Measurements from ENCODE around the gene IKBKE. TPM values are rescaled to one million over a fixed set of nuclear protein-coding genes. Genes with fewer than 3 reads are reported as not detected.

IKBKE gene
- total and polyA plus RNA-seq, 10 of the 15 experiments (the other 5 are each of a cell fraction or from before 2014, with no cell fraction given), result 12.8 to 35.1 (median 23.1) TPM

GRCh38 chr1:206497363-206497762 is 27.1 kb downstream of the IKBKE start:
- Histone ChIP-seq H3K4me2 (ENCODE audit: control insufficient read depth, insufficient read depth) (peak overlapping the region; percentile 69), H3K9me3 (replicated peaks; ENCODE audit: control insufficient read depth, insufficient read depth, low read length) (no peaks in the 10 kb centered on the region), H3K9ac (ENCODE audit: control insufficient read depth, insufficient read depth, low read length) (0 out of 2 replicates have a peak overlapping the region, but pooled peaks have one; percentile 57), H3K27me3 (replicated peaks in 1 of 2; ENCODE audit: control insufficient read depth in 2 of 2, insufficient read depth in 2 of 2, low read length in 1 of 2) (no peaks in the 10 kb centered on the region), H3K4me3 (peak overlapping the region; percentile 3; the same call in 1 of the 2 replicates), H2AFZ (ENCODE audit: control insufficient read depth, low read depth, low read length) (no peak overlapping the region), H3K36me3 (ENCODE audit: control insufficient read depth in 2 of 2, insufficient read depth in 2 of 2, low read length in 1 of 2) (peaks cover 14 to 15% of the 10 kb centered on the region in 2 experiments), H4K20me1 (ENCODE audit: control insufficient read depth, insufficient read depth) (no peaks in the 10 kb centered on the region), H3K79me2 (ENCODE audit: control insufficient read depth, insufficient read depth, low read length) (no peaks in the 10 kb centered on the region), H3K4me1 (ENCODE audit: control insufficient read depth, insufficient read depth, low read length) (peaks cover 39% of the 10 kb centered on the region), H3K27ac (ENCODE audit: control insufficient read depth, insufficient read depth) (peak overlapping the region; percentile 90)
- ChIA-PET RAD21 (ENCODE audit: unreplicated experiment) (interaction anchor here (0.5 to 4.7 kb wide), 8 partner anchors 8 to 425 kb away, joined by 3 to 69 read pairs (median 7); partner anchors contain the start of genes IKBKE and RASSF5), CTCF (interaction anchor here (0.7 to 7.5 kb wide), 14 partner anchors 8 to 185 kb away, joined by 3 to 62 read pairs (median 8); partner anchors contain the start of genes DYRK3, IKBKE and RASSF5), POLR2A (interaction anchor here (0.6 to 4.0 kb wide), 7 partner anchors 8 to 215 kb away, joined by 6 to 60 read pairs (median 8); partner anchors contain the start of genes IKBKE and RASSF5), SMC1A (ENCODE audit: uncharacterized antibody, unreplicated experiment) (interaction anchor here (0.6 to 11.5 kb wide), 15 partner anchors 8 to 439 kb away, joined by 3 to 146 read pairs (median 6); partner anchors contain the start of genes IKBKE and RASSF5)
- 3% methylated on average over 3 of the region's 4 CpGs for WGBS (ENCODE audit: insufficient coverage, insufficient replicate concordance, low lambda C conversion rate, missing lambda C conversion rate)
- in situ Hi-C loops (cut with MboI) (no loop called here), intact Hi-C loops (cut with micrococcal nuclease; ENCODE audit: unreplicated experiment) (no loop called here)
- no peak for FAIRE-seq
- no TSS peak for BruUV-seq (replicated peaks)
- DNase-seq (ENCODE audit: low read depth, low spot score), result no peak
- ATAC-seq, result peak; percentile 72
- TF ChIP-seq EED (IDR thresholded peaks at IDR 0.05; ENCODE audit: low read depth), result peak; percentile 82
- TF ChIP-seq PAX5 (IDR thresholded peaks at IDR 0.05; ENCODE audit: borderline replicate concordance, low read depth, low read length), result peak; percentile 73; the same call in 1 of the 2 replicates
- TF ChIP-seq CEBPZ (IDR thresholded peaks at IDR 0.05; ENCODE audit: low read depth, low read length), result no peak
- TF ChIP-seq TCF3 (IDR thresholded peaks at IDR 0.05; ENCODE audit: borderline replicate concordance, insufficient read depth, low read depth, low read length), result no peak
- peak; percentile 51; the same call in 1 of the 2 replicates for TF ChIP-seq MTA3 (IDR thresholded peaks at IDR 0.05; ENCODE audit: borderline replicate concordance, low read length)
- peak; percentile 66; the same call in 1 of the 2 replicates for TF ChIP-seq DPF2 (IDR thresholded peaks at IDR 0.05)
- 0 out of 2 replicates have a peak, but pooled peaks have one; percentile 12 for TF ChIP-seq RUNX3 (IDR thresholded peaks at IDR 0.05; ENCODE audit: low read length)
- peak; percentile 28; the same call in 1 of the 2 replicates for TF ChIP-seq PKNOX1 (IDR thresholded peaks at IDR 0.05)
- TF ChIP-seq ZBTB40 (IDR thresholded peaks at IDR 0.05; ENCODE audit: borderline replicate concordance), result no peak
- no peak for TF ChIP-seq NR2C2 (IDR thresholded peaks at IDR 0.05; ENCODE audit: borderline replicate concordance, control insufficient read depth, insufficient read length, low read depth)
- peak; percentile 56; the same call in 1 of the 2 replicates for TF ChIP-seq NFIC (IDR thresholded peaks at IDR 0.05; ENCODE audit: low read depth, low read length)
- TF ChIP-seq IKZF2 (IDR thresholded peaks at IDR 0.05), result peak in 1 of 2 experiments; percentile 51; a peak in 1 of 4 replicates
- TF ChIP-seq ETV6 (conservative IDR thresholded peaks at IDR 0.05 in 1 of 2, IDR thresholded peaks at IDR 0.05 in 1 of 2; ENCODE audit: borderline replicate concordance in 1 of 2, low read depth in 1 of 2), result peak in 1 of 2 experiments; percentile 63; a peak in 1 of 4 replicates
- peak; percentile 61 for TF ChIP-seq IKZF1 (conservative IDR thresholded peaks at IDR 0.05)
- no peak for TF ChIP-seq TBL1XR1 (IDR thresholded peaks at IDR 0.05; ENCODE audit: low read depth, low read length)

Measured in GM12878 (cell line).